ENCODE measurements around the gene TBXA2R. TPM values are rescaled to one million over a fixed set of nuclear protein-coding genes. Genes with fewer than 3 reads are reported as not detected.

Gene TBXA2R
- total and polyA plus RNA-seq, 2 of the 4 experiments (the other 2 are of a cell fraction), result 0.36 to 2.3 TPM

Small RNAs within 50 kb of the gene (microRNA-seq; reads per million reads assigned to microRNA genes)
- not detected for gene AC005786.1 (ENCODE audit: insufficient read depth, insufficient read length)

Small RNAs within 50 kb of the gene (small RNA-seq; reads per million reads assigned to genes)
- 0 reads per million in 5 experiments for gene AC005786.1

Other genes starting within 250 kb of the TBXA2R start
- 21.9 and 26.9 TPM in 2 replicates for gene NFIC, start 240.3 kb downstream of the TBXA2R start, total RNA-seq (2012; rRNA removed)
- gene NFIC, start 240.3 kb downstream of the TBXA2R start, polyA plus RNA-seq (2012; rRNA removed), result 29.2 and 32.1 TPM in 2 replicates
- gene SMIM24, start 126.3 kb downstream of the TBXA2R start, total RNA-seq (2012; rRNA removed), result not detected in 2 replicates
- gene SMIM24, start 126.3 kb downstream of the TBXA2R start, polyA plus RNA-seq (2012; rRNA removed), result not detected in 2 replicates
- gene SMIM44, start 123.4 kb downstream of the TBXA2R start, total RNA-seq (2012; rRNA removed), result not detected in 2 replicates
- not detected in 2 replicates for gene SMIM44, start 123.4 kb downstream of the TBXA2R start, polyA plus RNA-seq (2012; rRNA removed)
- 3.2 and 4.2 TPM in 2 replicates for gene DOHH, start 106.2 kb downstream of the TBXA2R start, total RNA-seq (2012; rRNA removed)
- gene DOHH, start 106.2 kb downstream of the TBXA2R start, polyA plus RNA-seq (2012; rRNA removed), result 9.2 and 13.6 TPM in 2 replicates
- gene FZR1, start 100.6 kb downstream of the TBXA2R start, total RNA-seq (2012; rRNA removed), result 21.5 and 24.4 TPM in 2 replicates
- 47.8 and 56.3 TPM in 2 replicates for gene FZR1, start 100.6 kb downstream of the TBXA2R start, polyA plus RNA-seq (2012; rRNA removed)
- not detected in 2 replicates for gene TEKTIP1, start 67.7 kb downstream of the TBXA2R start, total RNA-seq (2012; rRNA removed)
- gene TEKTIP1, start 67.7 kb downstream of the TBXA2R start, polyA plus RNA-seq (2012; rRNA removed), result not detected in 2 replicates
- 20.4 and 25.0 TPM in 2 replicates for gene MFSD12, start 49.3 kb downstream of the TBXA2R start, total RNA-seq (2012; rRNA removed)
- 77.2 and 85.1 TPM in 2 replicates for gene MFSD12, start 49.3 kb downstream of the TBXA2R start, polyA plus RNA-seq (2012; rRNA removed)
- gene HMG20B, start 33.9 kb downstream of the TBXA2R start, total RNA-seq (2012; rRNA removed), result 57.5 and 59.4 TPM in 2 replicates
- gene HMG20B, start 33.9 kb downstream of the TBXA2R start, polyA plus RNA-seq (2012; rRNA removed), result 63.8 and 76.9 TPM in 2 replicates
- gene GIPC3, start 21.4 kb downstream of the TBXA2R start, total RNA-seq (2012; rRNA removed), result under 0.01 TPM in 2 replicates
- gene GIPC3, start 21.4 kb downstream of the TBXA2R start, polyA plus RNA-seq (2012; rRNA removed), result 0.36 and 0.42 TPM in 2 replicates
- gene CACTIN, start 19.9 kb upstream of the TBXA2R start, total RNA-seq (2012; rRNA removed), result 10.8 and 12.8 TPM in 2 replicates
- gene CACTIN, start 19.9 kb upstream of the TBXA2R start, polyA plus RNA-seq (2012; rRNA removed), result 19.5 and 25.1 TPM in 2 replicates
- 10.8 and 13.6 TPM in 2 replicates for gene PIP5K1C, start 93.6 kb upstream of the TBXA2R start, total RNA-seq (2012; rRNA removed)
- gene PIP5K1C, start 93.6 kb upstream of the TBXA2R start, polyA plus RNA-seq (2012; rRNA removed), result 23.3 and 28.0 TPM in 2 replicates
- not detected in 2 replicates for gene TJP3, start 101.5 kb upstream of the TBXA2R start, total RNA-seq (2012; rRNA removed)
- gene TJP3, start 101.5 kb upstream of the TBXA2R start, polyA plus RNA-seq (2012; rRNA removed), result not detected in 2 replicates
- gene APBA3, start 154.8 kb upstream of the TBXA2R start, total RNA-seq (2012; rRNA removed), result 8.6 and 9.5 TPM in 2 replicates
- gene APBA3, start 154.8 kb upstream of the TBXA2R start, polyA plus RNA-seq (2012; rRNA removed), result 18.4 and 21.0 TPM in 2 replicates
- gene MRPL54, start 155.8 kb upstream of the TBXA2R start, total RNA-seq (2012; rRNA removed), result 55.9 and 68.6 TPM in 2 replicates
- gene MRPL54, start 155.8 kb upstream of the TBXA2R start, polyA plus RNA-seq (2012; rRNA removed), result 75.7 and 96.5 TPM in 2 replicates
- not detected in 2 replicates for gene RAX2, start 165.4 kb upstream of the TBXA2R start, total RNA-seq (2012; rRNA removed)
- not detected in 2 replicates for gene RAX2, start 165.4 kb upstream of the TBXA2R start, polyA plus RNA-seq (2012; rRNA removed)
- not detected in 2 replicates for gene MATK, start 179.5 kb upstream of the TBXA2R start, total RNA-seq (2012; rRNA removed)
- not detected in 2 replicates for gene MATK, start 179.5 kb upstream of the TBXA2R start, polyA plus RNA-seq (2012; rRNA removed)